NCI-H1417 treated with DMSO at 0.1 percent for 48 hours (cell line): ENCODE data around the gene ADGRF1.
A peak's percentile ranks its signal among the peaks of the same experiment; 100 is the strongest.
"Not testable (repeated sequence)": the region's sequence is repeated elsewhere in the genome, so short reads cannot be mapped to it uniquely, and the experiment has no call there.

Experiments used
- DNase-seq: peaks from one replicate; lab custom pipeline; 2025; lab: John Stamatoyannopoulos, UW

The ADGRF1 gene

GRCh38 chr6:47022191-47022590, 19.9 kb downstream of the ADGRF1 start:
- no peak for DNase-seq

GRCh38 chr6:47019941-47020340, 22.2 kb downstream of the ADGRF1 start:
- no peak for DNase-seq

GRCh38 chr6:47016909-47017308, 25.2 kb downstream of the ADGRF1 start:
- no peak for DNase-seq

- peak; percentile 29 for DNase-seq
These were observed 25.9 kb downstream of the ADGRF1 start for GRCh38 chr6:47016261-47016660.

- no peak for DNase-seq
These were observed 27.7 kb downstream of the ADGRF1 start for GRCh38 chr6:47014401-47014800.

GRCh38 chr6:47009583-47009982, 32.5 kb downstream of the ADGRF1 start:
- no peak for DNase-seq

GRCh38 chr6:47008397-47008763, 33.8 kb downstream of the ADGRF1 start:
- no peak for DNase-seq

GRCh38 chr6:47007657-47008396, 34.3 kb downstream of the ADGRF1 start:
- DNase-seq = no peak

- no peak for DNase-seq
These were observed 36.6 kb downstream of the ADGRF1 start for GRCh38 chr6:47005486-47005885.

- DNase-seq = no peak
These were observed 37.7 kb downstream of the ADGRF1 start for GRCh38 chr6:47004463-47004862.

GRCh38 chr6:47000842-47001241, 41.3 kb downstream of the ADGRF1 start:
- no peak for DNase-seq

GRCh38 chr6:46998436-46999017, 43.6 kb downstream of the ADGRF1 start:
- DNase-seq = no peak

- no peak for DNase-seq
These were observed 44.5 kb downstream of the ADGRF1 start for GRCh38 chr6:46997646-46998045.

- DNase-seq = no peak
These were observed 45.1 kb downstream of the ADGRF1 start for GRCh38 chr6:46996860-46997641.

GRCh38 chr6:46994933-46995332, 47.2 kb downstream of the ADGRF1 start:
- no peak for DNase-seq

GRCh38 chr6:46993846-46994245, 48.3 kb downstream of the ADGRF1 start:
- no peak for DNase-seq

GRCh38 chr6:46992391-46992790, 49.7 kb downstream of the ADGRF1 start:
- DNase-seq = not testable (repeated sequence)

- DNase-seq = peak; percentile 16
These were observed 51.2 kb downstream of the ADGRF1 start for GRCh38 chr6:46990818-46991510.

GRCh38 chr6:46990031-46990644, 52.0 kb downstream of the ADGRF1 start:
- no peak for DNase-seq

- no peak for DNase-seq
These were observed 52.7 kb downstream of the ADGRF1 start for GRCh38 chr6:46989398-46989797.

GRCh38 chr6:46985943-46986342, 56.2 kb downstream of the ADGRF1 start:
- DNase-seq = no peak

GRCh38 chr6:46983007-46983411, 59.1 kb downstream of the ADGRF1 start:
- DNase-seq = peak; percentile 31
